Pancreas (tissue), 10 donors: ENCODE data around the gene ZNF429. TPM values are rescaled to one million over a fixed set of nuclear protein-coding genes. Genes with fewer than 3 reads are reported as not detected.

Source experiments
- ATAC-seq, 4 donors: fragments of 200-7000 bp; cut with Tn5 transposase; one replicate each; pipeline versions ENCODE4 v1.8.0 to v1.9.1; 2020; ENCODE audit warnings: mild to moderate bottlenecking in 4 of 4, moderate library complexity in 4 of 4
- DNase-seq, 6 donors: peaks; one replicate each; pipeline ENCODE4 v3.0.0-alpha.2; 2020
- FAIRE-seq: peaks from 2 replicates; lab custom pipeline; 2012; peaks lifted over from hg19 to GRCh38; lab: Jason Lieb, UNC
- H3K27ac ChIP-seq, 4 donors: fragments of 200-600 bp; sonication (generic); 1 replicate in 3 of 4; 2 replicates in 1 of 4; pipeline versions ENCODE4 v1.5.0 to v1.8.0; 2020
- H3K27me3 ChIP-seq, 4 donors: fragments of 200-600 bp; one replicate each; pipeline ENCODE4 v1.8.0; 2021
- H3K36me3 ChIP-seq, 3 donors: fragments of 200-600 bp; sonication (generic) in 1 of 3; one replicate each; pipeline versions ENCODE4 v1.5.0 to v1.8.0; 2020 to 2021
- H3K4me1 ChIP-seq, 3 donors: fragments of 200-600 bp; one replicate each; pipeline ENCODE4 v1.8.0; 2021
- H3K4me3 ChIP-seq, 4 donors: fragments of 200-600 bp; sonication (generic) in 2 of 4; one replicate each; pipeline versions ENCODE4 v1.5.0 to v1.8.0; 2020 to 2021
- H3K9me3 ChIP-seq, 4 donors: fragments of 200-600 bp; one replicate each; pipeline ENCODE4 v1.8.0; 2021
- WGBS, 2 donors: extraction: QIAGEN DNeasy Blood & Tissue Kit; methylation state at CpG; one replicate each; pipeline ENCODE4 v1.1.7; 2013; 5-methylcytosine and 5-hydroxymethylcytosine counted together
- intact Hi-C, 3 donors: fragments of 100-400 bp; cut with DNase I; formaldehyde crosslinking; loops; one replicate each; pipeline versions ENCODE4 v1.11.1 to v1.14.2; 2022
- polyA plus RNA-seq, 2 donors: library from polyadenylated mRNA; stranded (reverse); fragments of 200-250 nt; gene quantifications; one replicate each; pipeline ENCODE4 v1.2.3, GENCODE V29; 2013
- total RNA-seq, 6 donors: library from RNA; stranded (reverse); fragmentation: NEBNext Ultra II Directional in 4 of 6; extraction: Animal tissue kit (Norgen Biotek cat#: 25700) in 4 of 6; gene quantifications; one replicate each; pipeline versions ENCODE4 v1.2.1 to v1.2.4, GENCODE V29; 2021 to 2023
- TF ChIP-seq, protein P1 (sequence below), 4 donors: fragments of 200-600 bp; sonication (generic) in 3 of 4; IDR thresholded peaks; one replicate each; pipeline versions ENCODE4 v1.5.0 to v1.8.0; 2021; ENCODE audit warnings: antibody characterized with exemption in 4 of 4
- donor health status: healthy with polysubstance abuse.
- donor health status: DM: no; HTN: no; CAD: no; lungs with moderate emphysema.
- donor health status: DM: no; HTN: no; CAD: no.
- donor health status: control.
- donor health status: control.
- donor health status: Bipolar disorder and iron deficiency.
- donor health status: DM: yes; HTN: yes; CAD: no.
- donor health status: DM: no; HTN: no; CAD: no.
- donor health status: DM: no; HTN: no; CAD: no.
- donor health status: DM: yes; HTN: yes; CAD: no.

Gene ZNF429
- total and polyA plus RNA-seq, 8 donors: 6.8 to 12.6 (median 9.9) TPM

GRCh38 chr19:21568816-21569493 lies 63.6 kb downstream of the ZNF429 start:
- H3K36me3 ChIP-seq: no peaks in the 10 kb centered on the region
- TF ChIP-seq, protein P1, sequence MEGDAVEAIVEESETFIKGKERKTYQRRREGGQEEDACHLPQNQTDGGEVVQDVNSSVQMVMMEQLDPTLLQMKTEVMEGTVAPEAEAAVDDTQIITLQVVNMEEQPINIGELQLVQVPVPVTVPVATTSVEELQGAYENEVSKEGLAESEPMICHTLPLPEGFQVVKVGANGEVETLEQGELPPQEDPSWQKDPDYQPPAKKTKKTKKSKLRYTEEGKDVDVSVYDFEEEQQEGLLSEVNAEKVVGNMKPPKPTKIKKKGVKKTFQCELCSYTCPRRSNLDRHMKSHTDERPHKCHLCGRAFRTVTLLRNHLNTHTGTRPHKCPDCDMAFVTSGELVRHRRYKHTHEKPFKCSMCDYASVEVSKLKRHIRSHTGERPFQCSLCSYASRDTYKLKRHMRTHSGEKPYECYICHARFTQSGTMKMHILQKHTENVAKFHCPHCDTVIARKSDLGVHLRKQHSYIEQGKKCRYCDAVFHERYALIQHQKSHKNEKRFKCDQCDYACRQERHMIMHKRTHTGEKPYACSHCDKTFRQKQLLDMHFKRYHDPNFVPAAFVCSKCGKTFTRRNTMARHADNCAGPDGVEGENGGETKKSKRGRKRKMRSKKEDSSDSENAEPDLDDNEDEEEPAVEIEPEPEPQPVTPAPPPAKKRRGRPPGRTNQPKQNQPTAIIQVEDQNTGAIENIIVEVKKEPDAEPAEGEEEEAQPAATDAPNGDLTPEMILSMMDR (IDR thresholded peaks at IDR 0.05): no peak
- WGBS, 2 donors: 42 to 57% methylated on average over 21 of the region's 21 CpGs
- peak; percentile 80 to 96 (median 91) for DNase-seq
- FAIRE-seq: peak; percentile 94
- H3K4me3 ChIP-seq: peak overlapping the region in 3 of 4 donors; percentile 14 to 46 (median 19)
- intact Hi-C loops: no loop called here
- H3K27ac ChIP-seq: peak overlapping the region in 2 of 4 donors; percentile 66 to 74
- peak; percentile 95 to 99 (median 96) for ATAC-seq
- H3K27me3 ChIP-seq: no peaks in the 10 kb centered on the region
- no peaks in the 10 kb centered on the region for H3K4me1 ChIP-seq
- H3K9me3 ChIP-seq: no peaks in the 10 kb centered on the region

- Histone ChIP-seq H3K27ac (peak overlapping the region in 2 of 4 donors; percentile 66 to 74), H3K36me3 (no peaks in the 10 kb centered on the region), H3K9me3 (no peaks in the 10 kb centered on the region), H3K27me3 (no peaks in the 10 kb centered on the region), H3K4me1 (no peaks in the 10 kb centered on the region), H3K4me3 (peak overlapping the region in 1 of 4 donors; percentile 46)
- FAIRE-seq (no peak), DNase-seq (peak in 3 of 6 donors; percentile 40 to 63 (median 52)), ATAC-seq (peak; percentile 39 to 73 (median 62))
- 50 to 72% methylated on average over 16 of the region's 16 CpGs for WGBS, 2 donors
- TF ChIP-seq, protein P1 (IDR thresholded peaks at IDR 0.05): no peak
- intact Hi-C loops: no loop called here
Observed at GRCh38 chr19:21569494-21569865, 64.1 kb downstream of the ZNF429 start.

DNA sequence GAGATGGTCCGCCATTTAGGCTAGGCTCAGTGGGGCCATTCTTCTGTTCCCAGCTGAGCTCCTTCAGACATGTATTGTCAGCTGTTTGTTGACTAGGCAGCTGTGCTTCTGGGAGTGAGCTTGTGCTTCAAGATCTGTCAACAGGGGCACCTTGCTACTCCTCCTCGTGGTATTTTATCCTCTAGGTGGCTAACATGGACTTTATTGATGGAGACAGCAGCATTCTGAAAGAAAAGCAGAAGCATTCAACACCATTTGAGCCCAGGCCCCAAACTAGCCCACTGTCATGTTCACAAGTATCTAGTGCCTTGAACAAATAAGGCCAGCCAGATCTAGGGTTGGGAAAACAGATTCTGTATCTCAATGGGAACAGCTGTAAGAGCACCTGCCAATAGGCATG lies 65.9 kb downstream of the ZNF429 start:
- H3K9me3 ChIP-seq: no peaks in the 10 kb centered on the region
- no peak overlapping the region for H3K4me3 ChIP-seq
- 61 to 80% methylated on average over 2 of the region's 2 CpGs for WGBS, 2 donors
- H3K27ac ChIP-seq: no peak overlapping the region
- FAIRE-seq (no peak), ATAC-seq (no peak), DNase-seq (no peak)
- H3K36me3 ChIP-seq: no peaks in the 10 kb centered on the region
- H3K4me1 ChIP-seq: no peaks in the 10 kb centered on the region
- intact Hi-C loops: no loop called here
- H3K27me3 ChIP-seq: no peaks in the 10 kb centered on the region
- TF ChIP-seq, protein P1 (IDR thresholded peaks at IDR 0.05): no peak

GRCh38 chr19:21574607-21575006 lies 69.2 kb downstream of the ZNF429 start:
- intact Hi-C loops: no loop called here
- TF ChIP-seq, protein P1 (IDR thresholded peaks at IDR 0.05): no peak
- no peaks in the 10 kb centered on the region for H3K36me3 ChIP-seq
- DNase-seq: no peak
- H3K9me3 ChIP-seq: no peaks in the 10 kb centered on the region
- WGBS, 2 donors: 59 to 74% methylated on average over 2 of the region's 2 CpGs
- no peak overlapping the region for H3K27ac ChIP-seq
- H3K4me3 ChIP-seq: no peak overlapping the region
- H3K27me3 ChIP-seq: no peaks in the 10 kb centered on the region
- ATAC-seq: no peak
- no peak for FAIRE-seq
- no peaks in the 10 kb centered on the region for H3K4me1 ChIP-seq

DNA sequence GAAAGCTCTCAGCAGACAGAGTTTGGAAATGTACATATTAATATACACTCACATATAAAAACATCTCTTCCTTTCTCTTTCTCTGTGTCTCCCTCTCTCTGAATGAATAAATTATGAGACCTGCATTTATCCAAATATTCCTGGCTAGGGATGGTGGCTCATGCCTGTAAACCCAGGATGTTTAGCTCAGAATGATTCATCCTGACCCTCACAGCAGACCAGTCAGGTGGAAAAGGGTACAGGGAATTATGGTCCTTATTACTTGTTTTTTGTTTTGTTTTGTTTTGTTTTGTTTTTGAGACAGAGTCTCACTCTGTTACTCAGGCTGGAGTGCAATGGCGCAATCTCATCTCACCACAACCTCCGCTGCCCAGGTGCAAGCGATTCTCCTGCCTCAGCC lies 71.1 kb downstream of the ZNF429 start:
- Histone ChIP-seq H3K4me3 (no peak overlapping the region), H3K36me3 (no peaks in the 10 kb centered on the region), H3K27ac (no peak overlapping the region), H3K4me1 (no peaks in the 10 kb centered on the region), H3K27me3 (no peaks in the 10 kb centered on the region), H3K9me3 (no peaks in the 10 kb centered on the region)
- ATAC-seq: no peak
- TF ChIP-seq, protein P1 (IDR thresholded peaks at IDR 0.05): no peak
- 99 to 100% methylated on average over 3 of the region's 3 CpGs for WGBS, 2 donors
- FAIRE-seq: no peak
- DNase-seq: no peak
- intact Hi-C loops: no loop called here
